T-cell (primary cell): Measurements from ENCODE around the gene PTTG1IP. TPM values are rescaled to one million over a fixed set of nuclear protein-coding genes. Genes with fewer than 3 reads are reported as not detected.

Experiments used
- ATAC-seq, 4 experiments: fragments of 200-7000 bp in 3 of 4; fragments of 150-1000 bp in 1 of 4; cut with Tn5 transposase; replicated peaks in 1 of 4; 1 replicate in 3 of 4; 2 replicates in 1 of 4; pipeline ENCODE4 v1.10.0; 2021; ENCODE audit warnings: moderate library complexity in 3 of 4, mild to moderate bottlenecking in 2 of 4, moderate number of reproducible peaks in 1 of 4
- CTCF ChIA-PET, 2 donors: fragments of 300-600 bp; sonication (Branson Sonifier 250); formaldehyde crosslinking; loops; one replicate each; lab custom pipeline; 2022; ENCODE audit warnings: antibody characterized with exemption in 2 of 2; lab: Charles Lee
- POLR2A ChIA-PET, 2 donors: fragments of 300-600 bp; sonication (Branson Sonifier 250); formaldehyde crosslinking; loops; one replicate each; lab custom pipeline; 2022; ENCODE audit warnings: antibody characterized with exemption in 2 of 2; lab: Charles Lee
- DNase-seq, 35 experiments: peaks; one replicate each; pipeline versions ENCODE4 v3.0.0 to v3.0.0-alpha.2; 2013 to 2023
- H3K27ac ChIP-seq: one replicate; pipeline ENCODE4 v1.5.1; 2013; ENCODE audit warnings: low read length
- H3K27me3 ChIP-seq, 2 experiments: replicated peaks in 1 of 2; 1 replicate in 1 of 2; 2 replicates in 1 of 2; pipeline versions ENCODE4 v1.6.1 to v1.7.0; 2013; ENCODE audit warnings: low read length in 1 of 2, mixed read lengths in 1 of 2; ENCODE audit not compliant: control insufficient read depth in 2 of 2, insufficient read depth in 2 of 2; ENCODE audit errors: extremely low read depth in 1 of 2
- H3K36me3 ChIP-seq, 2 donors: 1 replicate in 1 of 2; 2 replicates in 1 of 2; pipeline versions ENCODE4 v1.6.1 to v1.7.0; 2013; ENCODE audit warnings: low read length in 1 of 2; ENCODE audit not compliant: control insufficient read depth in 2 of 2, insufficient read depth in 1 of 2; ENCODE audit errors: extremely low read depth in 1 of 2
- H3K4me1 ChIP-seq, 2 experiments: 1 replicate in 1 of 2; 2 replicates in 1 of 2; pipeline versions ENCODE4 v1.6.1 to v1.7.0; 2013; ENCODE audit warnings: low read length in 2 of 2, mixed read lengths in 1 of 2; ENCODE audit not compliant: insufficient read depth in 2 of 2, control insufficient read depth in 1 of 2; ENCODE audit errors: extremely low read depth in 1 of 2
- H3K4me3 ChIP-seq, 2 donors: 1 replicate in 1 of 2; 2 replicates in 1 of 2; pipeline versions ENCODE4 v1.5.1 to v1.7.0; 2013; ENCODE audit warnings: mild to moderate bottlenecking in 2 of 2, low read length in 1 of 2, moderate library complexity in 1 of 2; ENCODE audit not compliant: control insufficient read depth in 1 of 2; ENCODE audit errors: extremely low read depth in 1 of 2
- H3K9me3 ChIP-seq: 2 replicates; pipeline ENCODE4 v1.7.0; 2013
- H3K27ac Mint-ChIP-seq, 2 donors: one replicate each; pipeline ENCODE4 v1.8.0; 2020 to 2021; ENCODE audit warnings: mild to moderate bottlenecking in 2 of 2, mixed read lengths in 2 of 2
- H3K27me3 Mint-ChIP-seq, 2 donors: one replicate each; pipeline ENCODE4 v1.8.0; 2021 to 2022; ENCODE audit warnings: mixed read lengths in 2 of 2
- H3K36me3 Mint-ChIP-seq: one replicate; pipeline ENCODE4 v1.8.0; 2021; ENCODE audit warnings: mixed read lengths
- H3K4me1 Mint-ChIP-seq, 3 donors: one replicate each; pipeline ENCODE4 v1.8.0; 2020 to 2022; ENCODE audit warnings: mixed read lengths in 3 of 3, mild to moderate bottlenecking in 1 of 3
- H3K4me3 Mint-ChIP-seq, 3 donors: one replicate each; pipeline ENCODE4 v1.8.0; 2020 to 2022; ENCODE audit warnings: mild to moderate bottlenecking in 3 of 3, mixed read lengths in 3 of 3, moderate library complexity in 3 of 3
- H3K9me3 Mint-ChIP-seq, 3 donors: one replicate each; pipeline ENCODE4 v1.8.0; 2020 to 2022; ENCODE audit warnings: mixed read lengths in 3 of 3
- WGBS: methylation state at CpG from one replicate; pipeline ENCODE4 v1.1.5; 2013; ENCODE audit warnings: missing lambda C conversion rate; ENCODE audit not compliant: insufficient coverage; 5-methylcytosine and 5-hydroxymethylcytosine counted together
- total RNA-seq, 35 experiments: library from RNA in 6 of 35; stranded (reverse) in 6 of 35; fragments of 120-200 nt in 1 of 35; gene quantifications; one replicate each; pipeline versions ENCODE4 v1.2.1 to v1.2.4 and lab custom pipeline; 2013 to 2026

PTTG1IP gene
- 10 to 100 TPM; 73.4 to 91.1 (median 90.2) TPM for total RNA-seq
- 57.2 TPM for total RNA-seq (2013)
- 31.0 to 205 (median 93.1) reads per million in 29 experiments for total RNA-seq (lab: John Stamatoyannopoulos, UW)

GRCh38 chr21:44873356-44874239 is at the start of gene PTTG1IP:
Gene PTTG1IP (minus strand): TSS chr21:44873690. CDS start chr21:44873616, 74 bp downstream.
- Mint-ChIP-seq H3K4me3 (peak within 1 kb of the TSS; percentile 87 to 95 (median 94)), H3K27ac (peak within 1 kb of the TSS; percentile 93 to 94), H3K27me3 (no peaks in the 10 kb centered on the region), H3K36me3 (peaks cover 2% of the 10 kb centered on the region), H3K4me1 (peaks cover 50 to 55% (median 54%) of the 10 kb centered on the region in 3 donors), H3K9me3 (no peaks in the 10 kb centered on the region)
- Histone ChIP-seq H3K27ac (peak within 1 kb of the TSS; percentile 78), H3K9me3 (no peaks in the 10 kb centered on the region), H3K36me3 (no peaks in the 10 kb centered on the region), H3K27me3 (no peaks in the 10 kb centered on the region), H3K4me1 (peaks cover 48 to 58% of the 10 kb centered on the region in 2 experiments), H3K4me3 (peak within 1 kb of the TSS; percentile 66 to 85)
- under 1% methylated on average over 106 of the region's 123 CpGs for WGBS
- DNase-seq = peak; percentile 96 to 100 (median 98)
- ChIA-PET CTCF (interaction anchor here (0.6 to 1.4 kb wide), 4 partner anchors 21 to 73 kb away, joined by 4 to 8 read pairs (median 4); no protein-coding TSS in a partner anchor), POLR2A (interaction anchor here in 1 of 2 donors (0.5 to 0.6 kb wide), 2 partner anchors 19 to 535 kb away, joined by 3 read pairs; no protein-coding TSS in a partner anchor)
- peak; percentile 78 to 82 (median 80) for ATAC-seq

- H3K9me3 ChIP-seq = no peaks in the 10 kb centered on the region
- Mint-ChIP-seq H3K27ac (peak overlapping the region; percentile 94 to 99), H3K27me3 (no peaks in the 10 kb centered on the region), H3K9me3 (no peaks in the 10 kb centered on the region), H3K36me3 (peaks cover 5% of the 10 kb centered on the region), H3K4me3 (peak overlapping the region; percentile 75 to 100 (median 96)), H3K4me1 (peaks cover 71 to 88% (median 83%) of the 10 kb centered on the region in 3 donors)
- peak overlapping the region; percentile 89 to 98 for H3K4me3 ChIP-seq
- ChIA-PET CTCF (no interaction called here), POLR2A (no interaction called here)
- ATAC-seq (no peak), DNase-seq (no peak)
- H3K36me3 ChIP-seq = peaks cover 0 to 17% of the 10 kb centered on the region in 2 donors
- no CpG with 5 or more reads among the region's 5 CpGs for WGBS
- no peaks in the 10 kb centered on the region for H3K27me3 ChIP-seq
- peak overlapping the region; percentile 64 for H3K27ac ChIP-seq
- H3K4me1 ChIP-seq = peaks cover 62 to 72% of the 10 kb centered on the region in 2 experiments
Measured at GRCh38 chr21:44921928-44922327, 48.4 kb upstream of the PTTG1IP start.

- Histone ChIP-seq H3K36me3 (peaks cover 0 to 17% of the 10 kb centered on the region in 2 donors), H3K9me3 (no peaks in the 10 kb centered on the region), H3K27ac (peak within 1 kb of the TSS; percentile 64), H3K4me3 (peak within 1 kb of the TSS; percentile 89 to 98), H3K27me3 (no peaks in the 10 kb centered on the region), H3K4me1 (peaks cover 59 to 72% of the 10 kb centered on the region in 2 experiments)
- peak in 32 of 35 experiments; percentile 17 to 70 (median 47) for DNase-seq
- peak within 1 kb of the TSS; percentile 96 to 100 (median 96) for H3K4me3 Mint-ChIP-seq
- H3K36me3 Mint-ChIP-seq = peaks cover 5% of the 10 kb centered on the region
- ATAC-seq = peak; percentile 62 to 76 (median 69)
- H3K4me1 Mint-ChIP-seq = peaks cover 70 to 88% (median 82%) of the 10 kb centered on the region in 3 donors
- H3K27me3 Mint-ChIP-seq = no peaks in the 10 kb centered on the region
- peak within 1 kb of the TSS; percentile 94 to 99 for H3K27ac Mint-ChIP-seq
- ChIA-PET POLR2A (interaction anchor here in 1 of 2 donors (0.5 to 0.6 kb wide), 2 partner anchors 115 to 117 kb away, joined by 3 to 4 read pairs; no protein-coding TSS in a partner anchor), CTCF (no interaction called here)
- 10% methylated on average over 17 of the region's 29 CpGs for WGBS
- no peaks in the 10 kb centered on the region for H3K9me3 Mint-ChIP-seq
Measured at GRCh38 chr21:44920694-44921604, 47.5 kb upstream of the PTTG1IP start, which contains the start of gene ITGB2. Gene ITGB2 (minus strand): TSS chr21:44920899. CDS start chr21:44910782, 10,117 bp downstream.

GRCh38 chr21:44919913-44920693 is 46.6 kb upstream of the PTTG1IP start:
- H3K9me3 Mint-ChIP-seq = no peaks in the 10 kb centered on the region
- ChIA-PET CTCF (interaction anchor here in 1 of 2 donors (0.8 to 1.0 kb wide), 2 partner anchors 7 to 12 kb away, joined by 8 to 9 read pairs; no protein-coding TSS in a partner anchor), POLR2A (interaction anchor here (0.5 to 0.7 kb wide), 4 partner anchors 21 to 116 kb away, joined by 3 to 4 read pairs (median 3); no protein-coding TSS in a partner anchor)
- H3K27me3 Mint-ChIP-seq = no peaks in the 10 kb centered on the region
- peak; percentile 21 to 52 (median 45) for ATAC-seq
- peaks cover 9% of the 10 kb centered on the region for H3K36me3 Mint-ChIP-seq
- Histone ChIP-seq H3K4me1 (peaks cover 61 to 72% of the 10 kb centered on the region in 2 experiments), H3K9me3 (no peaks in the 10 kb centered on the region), H3K36me3 (peaks cover 0 to 20% of the 10 kb centered on the region in 2 donors), H3K27me3 (no peaks in the 10 kb centered on the region), H3K27ac (peak overlapping the region; percentile 64), H3K4me3 (peak overlapping the region; percentile 89 to 98)
- H3K27ac Mint-ChIP-seq = peak overlapping the region; percentile 94 to 99
- under 1% methylated on average over 25 of the region's 28 CpGs for WGBS
- H3K4me1 Mint-ChIP-seq = peaks cover 73 to 88% (median 84%) of the 10 kb centered on the region in 3 donors
- peak in 3 of 35 experiments; percentile 30 to 39 (median 34) for DNase-seq
- H3K4me3 Mint-ChIP-seq = peak overlapping the region; percentile 96 to 100 (median 96)
